GM19025 (cell line): ENCODE measurements around the gene ECHDC1.

Experiments
- ATAC-seq: cut with Tn5 transposase; IDR thresholded peaks from one replicate; pipeline ENCODE4 v1.9.1; 2021; ENCODE audit warnings: mild to moderate bottlenecking, low read depth, moderate library complexity; ENCODE audit not compliant: unreplicated experiment

ECHDC1 gene

GRCh38 chr6:127291495-127291894 is 51.9 kb downstream of the ECHDC1 start:
- peak; percentile 78 for ATAC-seq

DNA sequence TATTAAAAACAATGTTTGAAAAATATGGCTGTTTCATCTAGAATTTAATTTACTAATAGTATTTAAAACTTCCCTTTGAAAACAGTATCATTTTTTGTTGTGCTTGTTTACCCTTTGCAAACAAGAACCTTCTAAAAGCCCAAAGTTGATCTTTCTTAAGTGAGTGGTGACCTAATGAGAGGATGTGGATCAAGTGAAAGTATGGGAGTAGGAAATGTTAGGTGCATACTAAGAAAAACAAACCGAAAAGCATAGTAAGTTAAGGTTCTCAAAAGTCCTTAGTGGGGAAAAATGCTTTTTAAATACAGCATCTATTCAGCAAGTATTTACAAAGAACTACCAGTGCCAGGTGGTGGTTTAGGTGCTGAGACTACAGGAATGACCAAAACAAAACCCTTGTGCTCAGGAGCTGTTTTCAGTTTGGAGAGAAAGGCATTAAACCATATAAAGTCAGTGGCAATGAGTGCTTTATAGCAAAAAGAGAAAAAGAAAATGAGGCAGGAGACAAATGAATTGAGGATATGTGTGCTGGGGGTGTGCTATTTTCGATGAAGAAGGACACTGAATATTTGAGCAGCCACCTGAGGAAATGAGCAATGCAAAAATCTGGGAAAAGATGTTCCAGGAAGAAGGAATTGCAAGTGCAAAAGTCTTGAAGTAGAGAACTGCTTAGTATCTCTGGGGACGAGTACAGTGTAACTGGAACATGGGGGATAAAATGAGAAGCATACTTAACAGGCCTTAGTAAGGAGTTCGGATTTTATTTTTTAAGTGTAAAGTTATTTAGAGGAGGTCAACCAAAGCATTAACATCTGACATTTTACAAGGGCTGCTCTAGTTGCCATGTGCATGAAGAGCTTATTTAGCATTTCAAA is 52.8 kb downstream of the ECHDC1 start:
- no peak for ATAC-seq

- no peak for ATAC-seq
Measured at GRCh38 chr6:127289934-127290333, 53.5 kb downstream of the ECHDC1 start.

DNA sequence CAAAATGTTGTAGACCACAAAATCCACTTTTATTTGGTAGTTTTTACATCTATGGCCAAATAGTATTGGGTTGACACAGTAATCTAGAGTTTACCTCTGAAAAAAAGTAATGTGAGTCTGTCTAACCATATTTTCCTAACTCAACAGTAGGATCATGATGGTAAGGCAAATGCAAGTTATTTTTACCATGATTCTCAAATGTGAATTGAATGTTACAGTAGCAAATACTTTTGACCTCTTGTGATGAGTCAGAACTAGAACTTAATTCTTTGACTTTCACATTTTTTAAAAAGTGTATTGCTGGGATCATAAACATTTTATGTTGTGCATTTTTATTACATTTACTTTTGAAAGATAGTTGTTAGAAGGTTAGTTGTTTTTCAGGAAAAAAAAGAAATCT is 54.7 kb downstream of the ECHDC1 start:
- ATAC-seq: no peak

- ATAC-seq: no peak
Measured at GRCh38 chr6:127282184-127282583, 61.2 kb downstream of the ECHDC1 start.

DNA sequence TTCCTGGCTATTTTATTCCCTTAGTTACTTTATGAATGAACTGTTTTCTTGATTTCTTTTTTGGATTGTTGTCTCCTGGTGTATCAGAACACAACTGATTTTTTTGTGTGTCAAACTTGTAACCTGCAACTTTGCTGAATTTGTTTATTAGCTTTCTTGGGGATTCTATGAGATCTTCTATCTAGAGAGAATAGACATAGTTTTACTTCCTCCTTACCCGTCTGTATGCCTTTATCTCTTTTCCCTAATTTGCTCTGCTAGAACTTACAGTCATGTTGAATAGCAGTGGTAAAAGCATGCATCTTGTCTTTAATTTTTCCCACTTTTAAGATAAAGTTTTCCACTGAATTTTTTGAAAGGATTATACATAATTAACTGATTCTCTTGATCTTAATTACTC is 63.6 kb downstream of the ECHDC1 start:
- no peak for ATAC-seq

GRCh38 chr6:127277878-127278843 is 65.2 kb downstream of the ECHDC1 start:
- no peak for ATAC-seq

GRCh38 chr6:127276331-127276730 is 67.1 kb downstream of the ECHDC1 start:
- ATAC-seq: no peak

- no peak for ATAC-seq
Measured at GRCh38 chr6:127273499-127273898, 69.9 kb downstream of the ECHDC1 start.

GRCh38 chr6:127272576-127272975 is 70.8 kb downstream of the ECHDC1 start:
- ATAC-seq: no peak

GRCh38 chr6:127267646-127268625 is 75.5 kb downstream of the ECHDC1 start:
- ATAC-seq: no peak

DNA sequence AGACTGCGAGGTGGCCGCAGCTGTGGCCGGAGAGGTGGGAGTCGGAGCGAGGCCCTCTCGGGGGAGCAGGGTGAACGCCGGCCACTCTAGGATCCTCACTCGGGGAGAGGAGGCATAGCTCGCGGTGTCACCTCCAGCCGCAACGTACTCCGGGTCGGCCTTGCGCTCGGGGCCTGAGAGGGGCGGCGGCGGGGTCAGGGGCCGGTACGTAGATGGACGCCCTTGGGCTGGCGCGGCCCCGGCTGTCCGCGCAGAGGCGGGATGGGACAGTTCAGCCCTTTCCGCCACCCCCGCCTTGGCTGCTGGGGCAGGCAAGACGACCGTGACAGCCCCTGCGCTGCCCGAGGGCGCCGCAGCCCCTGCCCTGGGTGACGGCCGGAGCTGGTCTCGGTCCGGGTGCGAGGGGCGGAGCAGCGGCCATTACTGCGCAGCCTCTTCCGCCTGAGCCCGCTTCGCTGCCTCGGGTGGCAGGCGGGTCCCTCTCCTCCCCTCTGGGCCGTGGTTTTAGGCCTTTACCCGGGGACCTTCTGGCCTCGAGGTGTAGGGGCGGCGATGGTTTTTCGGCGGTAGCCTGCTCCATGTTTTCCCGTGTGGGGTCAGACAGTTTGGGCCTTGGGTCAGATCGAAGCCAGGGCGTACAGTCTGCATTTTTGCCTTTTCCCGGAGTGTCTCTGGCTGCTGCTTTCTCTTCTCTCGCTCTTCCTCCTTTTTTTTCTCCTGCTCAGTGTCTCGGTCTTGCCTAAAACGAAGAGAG is 76.3 kb downstream of the ECHDC1 start:
- peak; percentile 65 for ATAC-seq

DNA sequence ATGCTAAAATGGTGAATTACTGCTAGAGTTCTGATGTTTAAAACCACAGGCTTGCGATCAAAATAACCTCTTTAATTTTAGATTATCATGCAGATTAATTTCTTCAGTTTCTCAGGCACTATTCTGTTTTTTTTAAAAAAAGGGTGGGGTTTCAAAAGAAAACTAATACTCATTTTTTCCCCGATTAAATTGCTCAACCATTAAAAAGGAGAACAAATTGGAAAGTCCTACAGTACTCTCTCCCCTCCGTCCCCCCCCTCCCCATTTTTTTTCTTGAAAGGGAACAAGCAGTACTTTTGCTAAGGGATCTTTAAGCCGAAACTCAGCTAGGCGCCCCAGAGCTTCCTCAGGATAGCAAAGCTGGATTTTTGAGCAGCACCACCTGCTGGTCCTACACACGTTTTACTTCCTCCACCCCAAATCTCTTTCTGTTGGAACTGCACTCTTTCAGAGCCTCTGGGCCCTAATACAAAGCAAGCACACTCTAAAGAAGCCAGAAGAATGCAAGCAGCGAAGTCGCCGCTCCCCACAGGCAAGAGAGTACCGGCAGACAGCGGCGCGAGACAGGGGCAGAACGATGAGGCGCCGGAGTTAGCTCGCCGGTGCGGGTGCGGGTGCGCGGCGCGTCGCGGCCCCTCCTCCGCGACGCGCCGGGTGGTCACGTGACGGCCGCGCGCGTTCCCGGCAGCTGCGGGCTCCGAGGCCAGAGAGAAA is 77.1 kb downstream of the ECHDC1 start, which contains the start of gene RNF146:
TSS of gene RNF146 (plus strand) at position 687 of the 714 bp plus-strand sequence. CDS start 13,475 bp downstream, outside the sequence.
- peak; percentile 76 for ATAC-seq

GRCh38 chr6:127263481-127263880 is 79.9 kb downstream of the ECHDC1 start:
- no peak for ATAC-seq

DNA sequence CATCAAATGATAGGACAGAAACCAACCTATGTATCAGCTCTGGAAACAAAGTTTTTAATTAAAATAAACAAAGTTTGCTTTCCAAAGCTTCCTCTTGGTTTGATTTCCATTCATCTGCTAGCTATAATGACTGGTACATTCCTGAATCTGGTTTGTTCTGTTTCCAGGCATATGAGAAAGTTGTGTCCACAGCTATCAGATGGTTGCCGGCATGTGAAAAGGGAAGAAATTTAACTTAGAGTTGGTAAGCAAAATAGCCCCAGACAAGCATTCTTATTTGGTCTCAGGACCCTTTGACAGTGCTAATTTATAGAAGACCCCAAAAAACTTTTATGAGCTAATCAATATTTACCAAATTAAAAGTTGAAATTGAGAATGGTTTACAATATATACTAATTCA is 80.5 kb downstream of the ECHDC1 start:
- no peak for ATAC-seq

GRCh38 chr6:127255286-127255685 is 88.1 kb downstream of the ECHDC1 start:
- no peak for ATAC-seq

- no peak for ATAC-seq
Measured at GRCh38 chr6:127249621-127250020, 93.8 kb downstream of the ECHDC1 start.
